Uterus (tissue), 2 donors: ENCODE measurements around the gene MOB2.

Experiments used
- POLR2A ChIP-seq, 2 donors: fragments of 450-650 bp; IDR thresholded peaks; one replicate each; pipeline ENCODE4 v1.6.1; 2016; ENCODE audit warnings: antibody characterized with exemption in 2 of 2, mild to moderate bottlenecking in 1 of 2, moderate library complexity in 1 of 2
- TF ChIP-seq, protein P1 (sequence below), 4 experiments: fragments of 200-600 bp in 2 of 4; fragments of 450-650 bp in 2 of 4; sonication (generic) in 2 of 4; IDR thresholded peaks; one replicate each; pipeline ENCODE4 v1.5.1; 2016 to 2019; ENCODE audit warnings: antibody characterized with exemption in 4 of 4, mild to moderate bottlenecking in 2 of 4, moderate library complexity in 1 of 4

DNA sequence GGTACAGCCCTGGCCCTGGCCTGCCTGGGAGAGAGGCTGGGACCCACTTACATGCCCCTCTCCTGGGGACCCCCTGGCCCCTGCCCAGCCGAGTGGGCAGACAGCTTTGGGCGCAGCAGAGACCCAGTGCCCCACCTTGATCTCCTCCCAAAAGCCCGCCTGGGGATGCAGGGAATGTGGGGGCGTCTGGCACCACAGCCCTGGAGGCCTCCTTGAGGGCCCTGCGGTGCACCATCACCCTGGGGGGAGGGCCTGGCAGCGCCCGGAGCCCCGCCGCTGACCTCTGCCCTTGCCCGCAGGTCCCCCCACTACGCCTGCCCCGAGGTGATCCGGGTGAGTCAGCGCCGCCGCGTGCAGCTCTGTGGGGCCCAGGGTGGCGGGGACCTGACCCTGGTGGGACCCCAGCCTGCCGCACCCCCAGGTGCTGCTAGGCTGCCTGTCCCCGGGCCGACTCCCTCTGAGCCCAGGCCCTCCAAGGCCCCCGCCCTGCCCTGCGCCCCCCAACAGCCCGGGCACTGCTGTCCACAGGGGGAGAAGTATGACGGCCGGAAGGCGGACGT is 43.7 kb downstream of the MOB2 start:
- TF ChIP-seq, protein P1, sequence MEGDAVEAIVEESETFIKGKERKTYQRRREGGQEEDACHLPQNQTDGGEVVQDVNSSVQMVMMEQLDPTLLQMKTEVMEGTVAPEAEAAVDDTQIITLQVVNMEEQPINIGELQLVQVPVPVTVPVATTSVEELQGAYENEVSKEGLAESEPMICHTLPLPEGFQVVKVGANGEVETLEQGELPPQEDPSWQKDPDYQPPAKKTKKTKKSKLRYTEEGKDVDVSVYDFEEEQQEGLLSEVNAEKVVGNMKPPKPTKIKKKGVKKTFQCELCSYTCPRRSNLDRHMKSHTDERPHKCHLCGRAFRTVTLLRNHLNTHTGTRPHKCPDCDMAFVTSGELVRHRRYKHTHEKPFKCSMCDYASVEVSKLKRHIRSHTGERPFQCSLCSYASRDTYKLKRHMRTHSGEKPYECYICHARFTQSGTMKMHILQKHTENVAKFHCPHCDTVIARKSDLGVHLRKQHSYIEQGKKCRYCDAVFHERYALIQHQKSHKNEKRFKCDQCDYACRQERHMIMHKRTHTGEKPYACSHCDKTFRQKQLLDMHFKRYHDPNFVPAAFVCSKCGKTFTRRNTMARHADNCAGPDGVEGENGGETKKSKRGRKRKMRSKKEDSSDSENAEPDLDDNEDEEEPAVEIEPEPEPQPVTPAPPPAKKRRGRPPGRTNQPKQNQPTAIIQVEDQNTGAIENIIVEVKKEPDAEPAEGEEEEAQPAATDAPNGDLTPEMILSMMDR (IDR thresholded peaks at IDR 0.05) = no peak
- TF ChIP-seq POLR2A (IDR thresholded peaks at IDR 0.05) = no peak
